AG09309 (cell line): ENCODE results near the gene TSGA10.
"Not testable (repeated sequence)": the region's sequence is repeated elsewhere in the genome, so short reads cannot be mapped to it uniquely, and the experiment has no call there.

Experiments used
- DNase-seq: peaks from one replicate; pipeline ENCODE4 v3.0.0-alpha.2; 2010; ENCODE audit warnings: low read depth
- H3K4me3 ChIP-seq: 2 replicates; pipeline ENCODE4 v1.5.1; 2011; ENCODE audit warnings: mild to moderate bottlenecking, low read depth, low read length, moderate library complexity; ENCODE audit not compliant: control insufficient read depth
- CTCF ChIP-seq: IDR thresholded peaks from 2 replicates; pipeline ENCODE4 v1.5.1; 2011; ENCODE audit warnings: mild to moderate bottlenecking, low read depth, low read length, inconsistent platforms; ENCODE audit not compliant: insufficient read depth, control insufficient read depth; ENCODE audit errors: missing control alignments

Gene TSGA10

DNA sequence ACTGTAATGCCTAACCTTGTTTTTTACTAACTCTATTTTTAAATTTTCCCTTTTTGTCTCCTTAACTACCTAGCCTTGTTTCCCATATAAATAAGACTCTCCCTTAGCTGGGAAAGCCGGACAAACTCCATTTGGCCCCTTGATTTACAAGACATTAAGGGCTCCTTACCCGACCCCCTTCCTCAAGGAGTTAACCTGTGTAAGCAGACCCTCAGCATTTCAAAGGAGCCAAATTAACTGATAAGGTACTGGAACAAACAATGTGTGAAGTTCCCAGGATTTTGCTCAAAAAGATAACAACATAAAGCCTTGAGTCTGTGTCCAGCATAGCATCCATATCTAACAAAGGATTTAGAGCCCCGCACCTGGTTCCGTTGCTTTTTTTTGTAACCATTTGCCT, 72.9 kb downstream of the TSGA10 start:
- TF ChIP-seq CTCF: no peak
- no peak for DNase-seq
- H3K4me3 ChIP-seq: no peak overlapping the region

- H3K4me3 ChIP-seq: no peak overlapping the region
- TF ChIP-seq CTCF: no peak
- no peak for DNase-seq
Measured at GRCh38 chr2:99079226-99079625, 75.5 kb downstream of the TSGA10 start.

- H3K4me3 ChIP-seq: no peak overlapping the region
- TF ChIP-seq CTCF: no peak
- DNase-seq: no peak
Measured at GRCh38 chr2:99072551-99072950, 82.2 kb downstream of the TSGA10 start.

DNA sequence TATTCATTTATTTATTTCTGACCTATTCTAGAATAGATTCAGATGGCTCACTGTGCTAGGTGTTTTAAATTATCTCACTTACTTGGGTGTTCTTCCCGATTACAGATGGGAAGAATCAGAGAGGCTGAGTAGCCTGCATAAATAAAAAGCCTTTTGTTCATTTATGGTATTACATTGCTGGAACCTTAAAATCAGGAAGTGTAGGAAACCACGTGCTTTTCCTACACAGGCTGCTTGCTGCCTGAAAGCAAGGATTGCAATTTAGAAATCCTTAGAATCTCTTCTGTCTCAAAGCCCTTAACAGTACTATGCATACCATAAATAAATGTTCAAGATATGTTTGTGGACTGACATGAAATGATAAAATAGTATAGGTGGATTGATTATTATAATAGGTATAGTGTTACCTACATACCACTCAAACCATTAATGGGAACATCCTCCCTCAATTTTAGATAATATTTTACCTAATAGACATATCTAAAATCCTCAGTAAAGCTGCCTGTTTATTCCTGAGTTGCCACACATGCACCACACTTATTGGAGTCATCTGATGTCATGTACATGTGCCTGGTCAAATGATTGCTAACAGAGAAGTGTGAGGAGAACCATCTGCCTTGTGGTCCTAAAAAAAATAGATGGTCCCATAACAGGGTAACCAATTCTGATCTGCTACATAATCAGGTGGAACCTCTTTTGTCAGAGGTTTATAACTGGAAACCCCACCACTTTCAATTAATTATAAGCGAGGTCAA, 86.7 kb downstream of the TSGA10 start:
- H3K4me3 ChIP-seq: no peak overlapping the region
- no peak for DNase-seq
- no peak for TF ChIP-seq CTCF

- H3K4me3 ChIP-seq: no peak overlapping the region
Measured at GRCh38 chr2:99066075-99066958, 88.4 kb downstream of the TSGA10 start.

DNA sequence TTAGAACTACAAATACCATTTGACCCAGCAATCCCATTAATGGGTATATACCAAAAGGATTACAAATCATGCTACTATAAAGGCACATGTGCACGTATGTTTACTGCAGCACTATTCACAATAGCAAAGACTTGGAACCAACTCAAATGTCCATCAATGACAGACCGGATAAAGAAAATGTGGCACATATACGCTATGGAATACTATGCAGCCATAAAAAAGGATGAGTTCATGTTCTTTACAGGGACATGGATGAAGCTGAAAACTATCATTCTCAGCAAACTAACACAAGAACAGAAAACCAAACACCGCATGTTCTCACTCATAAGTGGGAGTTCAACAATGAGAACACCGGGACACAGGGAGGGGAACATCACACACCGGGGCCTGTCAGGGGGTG, 105.6 kb downstream of the TSGA10 start:
- H3K4me3 ChIP-seq, DNase-seq: not testable (repeated sequence)

More at GRCh38 chr2:99066075-99066958, 88.4 kb downstream of the TSGA10 start:
- peak; percentile 75 for TF ChIP-seq CTCF
- peak; percentile 16 for DNase-seq

- H3K4me3 ChIP-seq, DNase-seq: not testable (repeated sequence)
Measured at GRCh38 chr2:99040736-99041300, 113.9 kb downstream of the TSGA10 start.
